NCI-H146 treated with DMSO at 0.1 percent for 48 hours (cell line): Measurements from ENCODE around the gene MAPRE2.
"Not testable (repeated sequence)": the region's sequence is repeated elsewhere in the genome, so short reads cannot be mapped to it uniquely, and the experiment has no call there.

Source experiments
- DNase-seq: peaks from one replicate; lab custom pipeline; 2025; ENCODE audit not compliant: unreplicated experiment; lab: John Stamatoyannopoulos, UW

Gene MAPRE2

DNA sequence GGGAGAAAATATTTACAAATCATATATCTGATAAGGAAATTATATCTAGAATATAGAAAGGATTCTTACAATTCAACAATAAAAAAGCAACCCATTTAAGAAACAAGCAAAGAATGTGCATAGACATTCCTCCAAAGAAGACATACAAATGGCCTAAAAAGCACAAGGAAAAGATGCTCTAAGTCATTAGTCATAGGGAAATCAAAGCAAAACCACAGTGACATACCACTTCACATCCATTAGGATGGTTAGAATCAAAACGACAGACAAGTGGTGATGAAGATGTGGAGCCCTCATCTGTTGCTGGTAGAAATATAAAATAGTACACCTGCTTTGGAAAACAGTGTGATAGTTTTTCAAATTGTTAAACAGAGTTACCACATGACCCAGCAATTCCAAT lies 48.2 kb downstream of the MAPRE2 start:
- DNase-seq, result no peak

DNA sequence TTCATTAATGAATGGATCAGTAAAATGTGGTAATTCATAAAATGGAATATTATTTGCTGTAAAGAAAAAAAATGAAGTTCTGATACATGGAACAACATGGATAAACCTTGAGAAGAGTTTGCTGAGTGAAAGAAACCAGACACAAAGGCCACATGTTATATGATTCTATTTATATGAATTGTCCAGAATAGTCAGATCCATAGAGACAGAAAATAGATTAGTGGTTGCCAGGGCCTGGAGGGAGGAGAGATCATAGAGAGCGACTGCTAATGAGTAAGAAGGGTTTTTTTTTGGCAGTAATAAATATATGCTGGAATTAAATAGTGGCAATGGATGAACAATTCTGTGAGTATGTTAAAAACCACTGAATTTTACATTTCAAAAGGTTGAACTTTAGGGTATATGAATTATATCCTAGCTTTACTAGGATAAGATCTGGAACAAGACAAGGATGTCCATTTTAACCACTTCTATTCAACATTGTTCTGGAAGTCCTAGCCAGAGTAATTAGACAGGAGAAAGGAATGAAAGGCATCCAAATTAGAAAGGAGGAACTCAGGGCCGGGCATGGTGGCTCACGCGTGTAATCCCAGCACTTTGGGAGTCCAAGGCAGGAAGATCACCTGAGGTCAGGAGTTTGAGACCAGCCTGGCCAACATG lies 48.8 kb downstream of the MAPRE2 start:
- no peak for DNase-seq

DNA sequence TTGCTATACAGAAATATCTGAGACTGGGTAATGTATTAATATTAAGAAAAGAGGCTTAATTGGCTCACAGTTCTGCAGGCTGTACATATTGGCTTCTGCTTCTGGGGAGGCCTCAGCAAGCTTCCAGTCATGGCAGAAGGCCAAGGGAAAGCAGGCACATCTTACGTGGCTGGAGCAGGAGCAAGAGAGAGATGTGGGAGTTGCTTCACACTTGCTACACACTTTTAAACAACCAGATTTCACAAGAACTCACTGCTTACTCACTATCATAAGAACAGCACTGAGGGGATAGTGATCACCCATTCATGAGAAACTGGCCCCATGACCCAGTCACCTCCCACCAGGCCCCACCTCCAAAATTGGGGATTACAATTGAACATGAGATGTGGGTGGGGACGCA lies 50.6 kb downstream of the MAPRE2 start:
- DNase-seq, result no peak

DNA sequence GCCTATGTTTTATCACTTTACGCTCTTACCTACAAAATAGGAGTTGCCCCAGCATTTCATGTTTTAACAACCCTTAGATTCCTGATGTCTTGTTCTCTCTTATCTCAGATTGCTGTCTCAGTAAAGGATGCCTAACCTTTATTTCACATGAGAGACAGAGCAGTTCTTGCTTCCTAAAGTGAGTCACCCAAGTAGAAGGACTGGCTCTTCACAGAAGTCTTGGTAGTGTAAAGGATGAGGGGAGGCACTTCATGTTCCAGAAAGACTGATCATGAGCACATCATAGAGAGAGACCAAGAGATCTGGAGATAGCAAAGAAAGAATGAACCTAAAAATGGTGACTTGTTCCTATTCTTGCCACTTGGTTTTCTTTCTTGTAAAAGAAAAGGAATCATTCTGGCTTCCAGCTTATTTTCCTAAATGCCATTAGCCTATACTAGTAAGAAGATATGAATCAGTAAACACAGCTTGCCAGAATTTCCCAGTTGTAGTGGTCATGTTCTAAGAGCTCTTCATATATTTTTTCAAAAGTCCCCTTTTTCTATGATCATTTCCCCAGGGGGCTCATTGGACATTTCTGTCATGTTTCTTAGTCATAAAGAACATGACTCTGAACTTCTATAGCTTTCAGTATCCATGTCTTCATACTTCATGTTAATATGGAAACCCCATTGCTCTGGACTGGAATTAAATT lies 54.9 kb downstream of the MAPRE2 start:
- no peak for DNase-seq

DNA sequence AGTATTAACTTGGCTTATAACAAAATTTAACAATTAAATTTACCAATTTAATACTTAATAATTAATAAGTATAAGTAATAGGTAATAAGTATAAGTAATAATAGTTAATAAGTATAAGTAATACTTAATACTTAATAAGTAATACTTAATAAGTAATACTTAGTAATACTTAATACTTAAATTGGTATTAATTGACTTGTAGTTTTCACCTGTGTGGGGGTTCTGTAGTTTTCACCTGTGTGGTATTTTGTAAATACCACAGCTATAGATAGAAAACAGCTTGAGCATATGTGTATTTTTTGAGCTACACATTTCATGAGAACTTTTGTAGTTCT lies 55.4 kb downstream of the MAPRE2 start:
- no peak for DNase-seq

DNA sequence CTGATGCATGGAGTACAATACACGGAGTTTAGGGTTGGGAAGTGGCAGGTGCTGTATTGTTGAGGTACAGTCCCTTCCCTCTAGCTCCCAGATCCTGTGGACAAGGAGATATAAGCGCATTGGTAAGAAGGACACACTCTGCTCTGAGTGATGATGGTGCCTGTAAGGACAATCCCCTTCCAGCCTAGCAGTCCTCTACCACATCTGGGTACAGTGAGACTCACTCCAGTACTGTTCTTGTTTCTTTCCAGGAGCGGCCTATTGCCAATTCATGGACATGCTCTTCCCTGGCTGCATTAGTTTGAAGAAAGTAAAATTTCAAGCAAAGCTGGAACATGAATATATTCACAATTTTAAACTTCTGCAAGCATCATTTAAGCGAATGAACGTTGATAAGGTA lies 56.0 kb downstream of the MAPRE2 start:
- no peak for DNase-seq

DNA sequence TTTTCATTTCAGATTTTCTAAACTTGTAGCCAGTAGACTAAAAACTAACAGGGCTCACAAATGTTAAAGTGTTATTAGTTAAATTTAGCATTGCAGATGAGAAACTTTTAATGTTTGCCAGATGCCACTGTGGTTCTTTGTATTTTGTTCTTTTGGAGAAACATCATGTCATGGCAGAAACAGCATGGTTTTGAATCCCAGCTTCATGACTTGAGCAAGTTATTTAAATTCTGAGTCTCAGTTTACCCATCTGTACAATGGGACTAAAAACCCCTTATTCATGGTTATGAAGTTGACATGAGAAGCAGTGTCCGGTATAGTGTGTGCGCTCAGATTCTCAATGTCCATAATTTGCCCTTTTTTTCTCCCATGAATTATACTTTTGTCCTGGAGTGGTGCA lies 56.5 kb downstream of the MAPRE2 start:
- no peak for DNase-seq

DNA sequence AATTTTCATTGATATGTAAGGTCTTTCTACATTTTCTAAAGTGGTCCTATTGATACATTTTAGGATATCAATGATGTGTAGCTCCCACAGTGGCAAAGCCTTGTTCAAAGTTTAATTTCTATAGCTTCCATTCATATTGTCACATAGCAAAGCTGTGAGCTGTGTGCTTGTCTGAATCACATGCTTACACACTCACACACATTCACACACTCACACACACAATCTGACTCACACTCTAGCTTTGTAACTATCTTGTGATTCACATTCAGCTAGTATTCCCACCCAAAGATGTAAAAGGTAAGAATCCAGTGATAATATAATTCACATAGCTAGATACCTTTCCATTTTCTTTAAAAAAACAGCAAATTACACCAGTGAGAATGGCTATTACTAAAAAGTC lies 58.7 kb downstream of the MAPRE2 start:
- no peak for DNase-seq

DNA sequence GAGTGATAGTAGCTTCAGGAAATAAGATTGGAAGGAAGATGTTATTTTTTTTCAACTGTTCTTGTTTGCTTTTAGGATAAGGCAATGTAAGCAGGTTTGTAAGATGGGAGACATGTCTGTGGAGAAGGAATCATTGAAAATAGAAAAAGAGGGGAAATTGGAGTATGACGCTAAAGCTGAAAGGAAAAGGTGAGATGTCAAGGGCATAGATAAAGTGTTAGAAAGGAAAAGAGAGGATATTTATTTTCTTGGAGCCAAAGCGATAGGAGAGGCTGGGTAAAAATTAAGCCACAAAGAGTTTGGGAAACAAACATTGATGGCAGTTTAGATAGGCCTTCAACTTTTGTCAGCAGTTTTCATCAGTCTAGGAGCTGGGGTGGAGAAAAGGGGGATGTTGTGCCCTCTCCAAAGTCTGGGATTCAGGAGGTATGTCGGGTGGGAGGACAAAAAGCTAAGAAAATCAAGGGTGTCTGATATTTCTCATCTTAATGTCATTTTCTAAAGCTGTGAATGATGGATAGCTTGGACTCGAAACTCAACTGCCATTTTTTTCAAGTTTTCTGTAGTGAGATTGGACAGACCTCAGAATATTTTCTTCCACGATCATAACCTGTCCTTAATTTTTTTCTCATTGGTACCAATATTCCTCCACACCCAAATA lies 63.3 kb downstream of the MAPRE2 start:
- DNase-seq, result no peak

DNA sequence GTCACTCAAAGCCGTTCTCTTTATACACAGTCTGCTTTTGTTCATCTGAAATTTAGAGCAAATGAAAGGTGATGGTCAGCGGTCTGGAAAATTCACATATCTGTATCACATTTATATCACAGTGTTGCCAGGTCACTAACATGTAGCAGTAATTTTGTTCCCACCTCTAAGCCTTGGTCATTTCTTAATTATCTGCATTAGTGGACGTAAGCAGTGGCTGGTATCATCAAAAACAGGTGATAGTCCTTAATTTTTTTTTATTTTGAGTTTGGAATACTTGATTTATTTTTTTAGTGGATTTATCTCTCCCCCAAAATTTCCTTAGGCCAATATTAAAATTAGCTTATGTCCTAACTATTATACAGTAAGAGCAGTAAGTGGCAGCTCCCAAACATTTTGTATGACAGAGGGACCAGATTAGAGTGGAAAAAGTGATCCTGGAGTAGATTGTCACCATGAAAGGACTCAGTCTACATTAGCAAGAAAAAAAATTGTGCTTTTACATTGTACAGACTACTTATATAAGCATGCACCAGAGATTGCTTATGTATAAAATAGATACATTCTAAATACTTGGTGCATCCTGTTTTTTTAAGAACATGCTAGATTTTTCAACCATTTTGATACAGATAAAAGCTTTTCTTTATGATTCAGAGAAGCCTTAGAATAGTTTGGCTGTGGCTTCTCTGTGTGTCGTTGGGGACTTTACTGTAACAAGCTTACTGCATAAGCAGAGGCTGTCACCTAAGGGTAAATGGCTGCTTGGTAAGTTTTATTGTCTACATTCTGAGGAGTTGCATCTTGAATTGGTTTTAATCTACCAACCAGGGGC lies 65.0 kb downstream of the MAPRE2 start:
- DNase-seq, result no peak

DNA sequence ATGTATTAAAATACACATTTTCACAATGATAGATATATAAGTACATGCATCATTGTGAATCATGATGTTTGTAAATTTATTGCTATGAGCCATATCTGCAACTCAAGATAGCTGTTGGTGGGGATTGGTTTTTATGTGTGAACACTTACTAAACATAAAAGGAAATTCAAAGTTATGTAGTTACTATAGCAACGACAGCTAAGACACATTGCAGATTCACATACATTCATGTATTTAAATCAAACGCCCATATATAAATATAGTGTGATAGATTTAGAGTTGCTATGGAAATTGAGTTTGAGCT lies 65.6 kb downstream of the MAPRE2 start:
- DNase-seq, result no peak

DNA sequence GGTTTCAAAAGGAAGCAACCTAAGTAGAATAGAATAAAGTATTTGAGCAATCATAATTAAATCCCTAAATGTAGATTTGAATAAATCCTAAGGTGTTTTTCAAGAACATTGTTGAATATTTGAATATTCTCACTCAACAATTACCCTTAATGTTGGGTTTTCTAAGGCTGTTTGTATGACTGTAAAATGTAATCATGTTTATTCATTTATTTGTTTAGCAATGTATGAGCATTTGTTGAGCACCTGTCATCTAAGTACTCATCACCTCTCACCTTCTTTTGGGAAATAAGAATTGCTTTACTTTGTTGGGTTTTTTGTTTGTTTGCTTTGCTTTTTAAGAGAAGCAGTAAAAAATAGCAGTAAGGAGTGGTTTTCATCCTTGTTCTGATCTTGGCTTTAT lies 66.0 kb downstream of the MAPRE2 start:
- no peak for DNase-seq

DNA sequence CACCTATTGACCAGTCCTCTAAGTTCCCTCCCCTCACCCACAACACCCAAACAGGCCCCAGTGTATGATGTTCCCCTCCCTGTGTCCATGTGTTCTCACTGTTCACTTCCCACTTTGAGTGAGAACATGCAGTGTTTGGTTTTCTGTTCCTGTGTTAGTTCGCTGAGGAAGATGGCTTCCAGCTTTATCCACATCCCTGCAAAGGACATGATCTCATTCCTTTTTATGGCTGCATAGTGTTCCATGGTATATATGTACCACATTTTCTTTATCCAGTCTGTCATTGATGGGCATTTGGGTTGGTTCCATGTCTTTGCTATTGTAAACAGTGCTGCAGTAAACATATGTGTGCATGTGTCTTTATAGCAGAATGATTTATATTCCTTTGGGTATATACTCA lies 66.9 kb downstream of the MAPRE2 start:
- DNase-seq, result not testable (repeated sequence)

DNA sequence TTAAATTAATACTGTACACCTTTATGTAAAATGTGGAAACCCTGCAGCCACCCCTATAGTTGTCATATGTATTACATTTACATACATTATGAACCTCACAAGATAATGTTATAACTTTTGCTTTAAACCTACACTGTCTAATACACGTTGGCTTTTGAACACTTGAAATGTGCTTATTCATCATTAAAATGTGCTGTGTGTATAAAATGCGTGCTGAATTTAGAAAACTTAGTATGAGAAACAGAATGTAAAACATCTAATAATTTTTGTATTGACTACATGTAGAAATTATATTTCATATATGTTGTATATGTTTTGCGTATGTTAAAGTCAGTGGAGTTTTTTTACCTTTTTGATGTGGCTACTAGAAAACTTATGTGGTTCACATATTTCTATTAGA lies 68.8 kb downstream of the MAPRE2 start:
- no peak for DNase-seq

DNA sequence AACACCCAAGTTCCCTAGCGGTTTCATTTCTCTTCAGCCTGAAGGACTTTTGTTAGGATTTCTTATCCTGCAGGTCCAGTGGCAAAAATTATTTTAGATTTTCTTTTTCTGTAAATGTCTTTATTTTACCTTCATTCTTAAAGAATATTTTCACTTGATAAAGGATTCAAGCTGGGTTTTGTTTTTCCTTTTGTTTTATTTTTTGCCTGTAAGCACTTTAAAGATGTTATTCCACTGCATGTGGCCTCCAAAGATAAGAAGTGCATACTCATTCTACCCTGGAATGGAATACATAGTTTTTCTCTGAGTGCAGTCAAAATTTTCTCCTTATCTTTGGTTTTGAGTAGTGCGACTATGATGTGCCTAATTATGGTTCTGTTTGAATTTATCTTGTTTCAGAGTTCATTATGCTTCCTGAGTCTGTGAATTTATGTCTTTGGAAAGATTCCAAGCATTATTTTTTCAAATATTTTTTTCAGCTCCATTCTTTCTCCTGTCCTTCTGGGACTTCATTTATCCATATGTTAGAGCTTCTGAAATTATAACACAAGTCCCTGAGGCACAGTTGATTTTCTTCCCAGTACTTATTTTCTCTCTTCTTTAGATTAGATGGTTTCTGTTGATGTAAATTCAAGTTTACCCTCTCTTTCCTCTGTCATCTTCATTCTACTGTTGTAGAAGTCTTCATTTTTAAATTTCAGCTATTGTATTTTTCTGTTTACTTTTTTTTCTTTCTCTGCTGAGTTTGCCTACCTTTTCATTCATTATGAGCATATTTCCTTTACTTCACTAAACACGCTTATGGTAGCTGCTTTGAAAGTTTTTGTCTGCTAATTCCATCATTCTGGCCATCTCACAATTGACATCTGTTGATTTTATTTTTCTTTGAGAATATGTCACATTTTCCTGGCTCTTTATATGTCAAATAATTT lies 69.6 kb downstream of the MAPRE2 start:
- DNase-seq, result no peak

DNA sequence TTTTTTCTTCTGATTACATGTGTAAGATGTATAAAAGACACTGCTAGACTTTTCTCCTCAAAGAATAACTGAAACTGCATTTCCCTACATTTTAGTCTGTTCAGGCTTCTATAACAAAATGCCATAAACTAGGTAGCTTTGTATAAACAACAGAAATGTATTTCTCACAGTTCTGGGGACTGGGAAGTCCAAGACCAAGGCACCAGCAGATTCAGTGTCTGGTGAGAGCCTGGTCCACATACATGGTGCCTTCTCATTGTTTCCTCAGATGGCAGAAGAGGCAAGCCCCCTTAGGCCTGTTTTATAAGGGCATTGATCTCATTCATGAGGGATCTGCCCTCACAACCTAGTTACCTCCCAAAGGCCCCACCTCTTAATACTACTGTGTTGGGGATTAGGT lies 71.5 kb downstream of the MAPRE2 start:
- DNase-seq, result no peak

DNA sequence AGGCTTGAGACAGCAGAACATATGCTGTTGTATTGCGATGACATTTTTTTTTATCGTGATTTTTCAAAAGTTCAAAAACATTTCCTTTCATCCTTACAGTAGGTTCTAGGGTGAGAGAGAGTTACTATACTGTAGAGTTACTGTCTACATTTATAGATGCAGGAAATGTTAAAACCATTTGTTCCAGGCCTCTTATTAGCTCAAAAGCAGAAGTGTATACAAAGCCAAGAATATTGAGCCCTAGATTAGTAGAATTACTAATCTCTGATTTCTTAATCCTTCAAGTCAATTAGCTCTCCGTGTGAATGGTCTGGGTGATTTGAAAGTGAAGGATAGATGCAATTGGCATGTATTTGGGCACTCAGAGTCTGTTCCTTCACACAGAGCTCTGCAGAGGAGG lies 73.1 kb downstream of the MAPRE2 start:
- no peak for DNase-seq

DNA sequence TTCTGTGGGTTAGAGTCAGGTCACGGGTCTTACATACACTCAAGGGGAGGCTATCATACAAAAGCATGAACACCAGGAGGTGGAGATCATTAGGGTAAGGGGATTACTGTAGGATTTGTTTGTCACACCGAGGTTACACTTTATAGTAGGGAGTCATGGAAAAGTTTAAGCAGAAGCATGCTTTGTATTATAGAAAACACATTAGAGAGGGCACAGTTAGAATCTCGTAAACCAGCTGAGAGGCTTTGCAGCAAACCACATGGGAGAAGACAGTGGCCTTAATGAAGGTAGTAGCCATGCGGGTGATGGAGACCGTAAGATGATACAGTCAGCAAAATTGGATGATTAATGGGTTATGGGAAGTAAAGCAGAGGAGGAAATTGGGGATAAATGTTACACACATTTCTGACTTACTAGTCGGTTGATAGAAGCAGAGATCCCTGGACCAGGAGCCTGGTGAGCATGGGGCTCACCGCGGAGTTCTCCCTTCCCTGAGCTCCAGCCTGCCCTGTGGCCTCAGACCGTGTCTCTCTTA lies 75.6 kb downstream of the MAPRE2 start:
- DNase-seq, result no peak

DNA sequence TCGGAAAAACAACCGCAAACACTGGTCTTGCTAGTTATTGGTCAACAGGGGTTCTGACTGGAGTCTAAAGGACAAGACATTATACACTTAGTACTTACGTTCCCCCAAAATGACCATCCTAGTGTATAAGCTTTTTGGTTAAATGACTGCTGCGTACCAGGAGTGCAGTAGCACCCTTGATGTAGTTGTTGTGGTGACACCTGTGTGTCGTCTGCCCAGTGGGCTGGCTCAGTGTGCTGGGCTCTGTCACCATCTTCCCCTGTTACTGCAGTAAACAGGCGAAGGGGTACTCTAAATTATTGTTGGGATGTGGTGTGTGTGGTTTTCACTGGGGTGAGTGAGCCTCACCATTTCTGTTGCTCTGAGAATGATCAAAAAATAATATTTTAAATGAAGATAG lies 76.2 kb downstream of the MAPRE2 start:
- no peak for DNase-seq

DNA sequence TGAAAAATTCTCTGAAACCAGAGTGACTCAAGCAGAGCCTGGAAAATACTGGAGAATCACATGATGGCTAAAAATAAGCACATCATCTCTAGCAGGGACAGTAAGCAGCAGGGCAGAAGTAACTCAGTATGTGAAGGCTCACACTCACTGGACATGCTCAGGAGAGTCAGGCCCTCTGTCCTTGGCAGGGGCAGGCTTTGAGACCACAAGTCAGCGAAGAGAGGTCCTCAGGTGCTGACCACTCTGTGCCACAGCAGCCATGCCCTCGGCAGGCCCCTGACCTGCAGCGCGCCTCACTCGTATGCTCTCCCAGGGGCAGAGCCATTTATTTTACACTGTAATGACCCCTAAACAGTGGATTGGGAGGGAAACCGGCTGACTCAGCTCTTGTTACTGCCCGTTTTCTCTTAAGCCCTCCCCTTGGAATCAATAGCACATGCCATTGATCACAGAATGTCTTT lies 76.8 kb downstream of the MAPRE2 start:
- DNase-seq, result no peak

DNA sequence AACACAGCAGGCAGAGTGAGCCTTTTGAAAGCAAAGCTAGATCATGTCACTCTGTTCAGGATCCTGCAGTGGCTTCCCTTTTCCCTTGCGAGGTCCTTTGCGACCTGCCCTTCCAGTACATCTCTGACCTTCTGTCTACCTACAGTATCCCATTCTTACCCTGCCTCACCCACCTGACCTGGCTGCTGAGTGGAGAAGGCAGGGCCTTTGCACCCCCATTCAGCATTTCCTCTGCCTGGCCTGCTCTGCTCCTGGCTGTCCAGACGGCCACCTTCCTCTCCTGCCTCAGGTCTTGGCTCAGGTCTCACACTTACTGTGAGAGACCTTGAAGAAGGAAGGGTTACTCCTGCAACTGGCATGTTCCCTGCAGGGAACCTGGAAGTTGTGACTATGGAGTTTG lies 77.4 kb downstream of the MAPRE2 start:
- DNase-seq, result no peak
